ENCODE measurements around the gene ARX.
A peak's percentile ranks its signal among the peaks of the same experiment; 100 is the strongest.

The ARX gene

DNA sequence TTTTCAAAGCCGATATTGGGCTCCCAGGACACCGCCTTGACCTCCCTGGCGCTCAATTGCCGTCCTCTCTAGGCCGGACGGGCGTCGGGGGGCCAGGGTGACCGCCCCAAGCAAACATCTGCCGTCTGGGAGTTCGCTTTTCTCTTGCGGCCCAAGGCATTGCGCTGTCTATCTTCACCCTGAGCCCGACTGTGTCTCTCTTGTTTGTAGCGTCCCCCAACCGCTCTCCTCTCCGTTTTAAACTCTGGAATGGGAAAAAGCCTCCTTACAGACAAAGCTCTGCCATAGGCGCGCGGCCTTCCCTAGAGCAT, 551 bp upstream of the ARX start:
- no peak for DNase-seq

DNA sequence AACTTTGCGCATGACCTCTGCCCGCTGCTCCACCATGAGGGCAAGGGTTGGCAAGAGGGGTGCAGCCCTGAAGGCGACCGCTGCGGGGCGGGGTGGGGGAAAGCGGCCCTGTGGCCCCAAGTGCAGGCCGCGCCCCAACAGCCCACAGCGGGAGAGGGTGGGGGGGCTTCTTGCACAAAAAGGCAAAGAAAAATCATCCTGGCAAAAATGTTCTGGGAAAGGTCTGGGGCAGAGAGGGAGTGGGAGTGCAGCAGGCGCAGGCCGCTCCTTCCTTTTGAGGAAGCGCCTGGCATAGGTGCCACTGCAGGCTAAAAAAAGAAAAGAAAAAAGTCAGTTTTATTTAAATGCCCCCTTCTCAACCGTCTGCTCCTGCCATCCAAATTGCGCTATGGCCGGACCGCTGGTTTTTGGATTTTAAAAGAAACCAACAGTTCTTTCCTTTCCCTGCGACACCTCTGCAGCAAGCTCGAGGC, 1.4 kb downstream of the ARX start:
- peak; percentile 28 for DNase-seq

DNA sequence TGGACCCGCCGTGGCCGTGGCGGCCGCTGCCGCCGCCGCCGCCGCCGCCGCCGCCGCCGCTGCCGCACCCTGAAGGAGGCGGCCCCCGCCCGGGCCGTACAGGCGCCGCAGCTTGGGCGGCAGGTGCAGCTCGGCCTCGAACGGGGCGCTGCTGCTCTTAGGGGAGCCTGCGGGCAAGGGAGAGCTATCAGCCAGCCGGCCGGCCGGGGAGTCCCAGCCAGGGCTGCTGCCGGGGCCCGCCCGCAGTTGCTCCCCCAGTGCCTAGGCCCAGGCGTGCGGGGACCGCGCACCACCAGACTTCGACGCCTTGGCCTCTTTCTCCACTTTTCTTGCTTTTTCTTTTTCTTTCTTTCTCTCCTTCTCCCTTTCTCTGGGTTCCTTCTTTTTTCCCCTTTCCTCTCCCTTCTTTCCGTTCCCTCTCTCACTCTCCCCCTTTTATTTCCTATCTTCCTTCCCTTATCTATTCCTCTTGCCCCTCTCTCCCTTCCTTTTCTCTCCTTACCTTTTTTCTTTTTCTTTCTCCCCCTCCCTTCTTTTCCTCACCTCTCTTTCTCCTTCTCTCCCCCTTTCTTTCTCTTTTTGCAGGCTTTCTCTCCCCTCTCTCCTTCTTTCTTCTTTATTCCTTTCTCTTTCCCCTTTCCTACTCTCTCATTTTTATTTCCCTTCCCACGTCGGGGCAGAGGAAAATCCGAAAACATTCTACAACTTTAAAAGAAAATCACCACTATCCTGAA, 2.0 kb downstream of the ARX start:
- DNase-seq = peak; percentile 78

DNA sequence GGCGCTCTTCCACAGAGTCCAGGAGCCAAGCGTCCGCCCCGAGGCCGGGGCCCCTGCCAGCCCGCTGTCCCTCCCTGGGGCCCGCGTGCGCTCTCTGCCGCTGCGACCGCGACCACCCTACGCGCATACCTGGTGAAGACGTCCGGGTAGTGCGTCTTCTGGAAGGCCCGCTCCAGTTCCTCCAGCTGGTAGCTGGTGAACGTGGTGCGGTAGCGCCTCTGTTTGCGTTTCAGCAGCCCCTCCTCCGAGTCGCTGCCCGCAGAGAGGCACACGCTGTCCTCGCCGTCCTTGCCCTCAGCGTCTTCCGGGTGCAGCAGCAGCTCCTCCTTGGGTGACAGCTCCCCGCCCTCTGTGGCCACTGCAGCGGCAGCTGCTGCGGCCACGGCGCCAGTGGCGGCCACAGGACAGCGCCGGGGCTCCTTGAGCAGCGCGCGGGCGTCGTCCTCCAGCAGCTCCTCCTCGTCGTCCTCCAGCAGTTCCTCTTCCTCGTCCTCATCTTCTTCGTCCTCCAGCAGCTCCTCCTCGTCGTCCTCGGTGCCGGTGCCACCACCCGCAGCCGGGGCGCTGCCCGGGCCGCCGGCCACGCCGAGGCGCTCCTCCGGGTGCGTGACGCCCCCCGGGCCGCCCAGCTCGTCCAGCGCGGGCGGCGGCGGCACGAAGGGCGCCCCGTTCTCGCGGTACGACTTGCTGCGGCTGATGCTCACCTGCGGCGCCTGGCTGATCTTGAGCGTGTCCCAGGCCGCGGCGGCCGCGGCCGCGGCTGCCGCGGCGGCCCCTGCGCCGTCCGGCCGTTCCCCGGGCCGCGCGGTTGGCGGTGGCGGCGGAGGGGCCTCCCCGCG, 2.8 kb downstream of the ARX start:
- DNase-seq = peak; percentile 61

DNA sequence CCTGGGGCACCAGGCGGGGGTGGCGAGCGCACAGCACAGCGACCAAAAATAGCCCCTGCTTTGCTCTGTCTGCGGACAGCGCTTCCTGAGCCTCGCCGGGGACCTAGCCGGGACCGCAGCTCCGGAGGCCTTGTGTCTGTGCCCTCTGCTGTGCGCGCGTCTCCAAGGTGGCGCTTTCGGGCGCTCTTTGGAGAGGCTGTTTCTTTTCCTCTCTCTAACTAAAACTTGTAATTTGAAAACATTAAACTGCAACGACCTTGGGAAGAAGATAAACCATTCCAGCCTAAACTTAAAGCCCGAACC, 3.4 kb downstream of the ARX start:
- DNase-seq = no peak

DNA sequence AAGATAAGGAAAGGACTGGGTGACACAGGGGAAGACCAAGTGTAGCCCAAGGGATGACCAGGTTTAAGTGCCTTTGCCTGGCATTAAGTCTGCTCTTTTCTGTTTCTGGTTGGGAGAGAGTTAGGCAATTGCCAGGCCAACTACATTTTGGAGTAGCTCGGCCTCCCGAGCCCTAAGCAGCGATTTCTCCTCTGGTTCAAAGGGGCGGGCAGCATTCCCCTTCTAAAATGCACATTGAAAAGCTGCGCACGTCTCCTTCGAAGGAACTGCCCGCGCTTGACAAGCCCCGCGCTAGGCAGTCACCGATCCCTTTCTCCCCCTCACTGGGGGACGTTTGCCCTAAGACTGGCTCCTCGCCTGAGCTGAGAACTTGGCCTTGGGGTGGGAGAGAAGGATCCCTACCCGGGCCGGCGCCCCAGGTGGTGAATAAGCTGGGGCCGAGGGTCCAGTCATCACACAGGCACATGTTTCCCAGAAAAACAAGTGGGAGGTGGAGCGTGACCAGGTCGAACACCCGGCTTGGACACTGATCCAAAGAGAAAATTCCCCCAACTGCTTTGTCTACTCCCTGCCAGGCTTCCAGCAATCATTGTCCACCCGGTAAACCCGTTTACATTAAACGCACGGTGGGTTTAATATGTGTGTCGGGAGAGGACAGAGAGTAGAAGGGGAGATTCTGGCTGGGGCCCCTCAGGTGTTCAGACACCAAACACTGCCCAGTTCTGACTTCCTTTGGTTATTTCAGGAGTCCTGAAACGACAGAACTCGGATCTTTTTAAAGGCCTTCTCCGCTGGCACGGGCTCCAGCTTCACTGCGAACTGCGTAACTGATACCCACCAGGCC, 4.0 kb downstream of the ARX start:
- DNase-seq = no peak

DNA sequence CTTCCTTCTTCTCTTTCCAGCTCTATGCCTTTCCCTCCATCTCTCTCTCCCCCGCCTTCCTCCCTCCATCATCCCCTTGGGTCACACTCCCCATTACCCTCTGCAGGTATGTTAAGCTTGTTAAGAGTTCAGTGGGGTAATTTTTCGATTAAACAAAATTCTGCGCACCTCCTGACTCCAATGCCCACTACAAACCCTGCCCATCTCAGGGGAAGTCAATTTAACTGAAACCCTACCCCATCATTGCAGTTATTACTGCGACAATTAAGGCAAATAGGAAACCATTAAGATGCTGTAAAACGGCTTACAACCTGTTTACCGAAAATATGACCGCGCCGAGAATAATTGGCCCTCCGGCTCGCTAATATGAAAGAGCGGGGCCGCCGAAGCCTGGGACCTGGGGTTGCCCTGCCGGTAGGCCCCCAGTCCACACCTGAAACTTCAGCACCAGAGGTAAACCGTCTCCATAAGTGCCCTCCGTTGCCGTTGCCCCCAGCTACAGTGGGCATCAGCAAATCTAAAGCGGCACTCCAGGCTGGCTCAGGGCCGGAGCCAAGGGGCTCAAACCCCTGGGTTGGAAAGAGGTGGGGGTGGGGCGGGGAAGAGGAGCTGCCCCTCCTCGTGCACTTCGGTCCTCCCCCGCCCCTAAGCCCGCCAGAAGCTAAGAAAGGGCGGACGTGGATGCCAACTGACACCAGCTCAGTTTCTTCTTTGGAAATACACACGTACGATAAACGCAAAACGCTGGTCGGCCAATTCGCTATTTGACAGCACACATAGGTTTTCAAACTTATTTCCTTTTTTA, 4.8 kb downstream of the ARX start:
- no peak for DNase-seq

DNA sequence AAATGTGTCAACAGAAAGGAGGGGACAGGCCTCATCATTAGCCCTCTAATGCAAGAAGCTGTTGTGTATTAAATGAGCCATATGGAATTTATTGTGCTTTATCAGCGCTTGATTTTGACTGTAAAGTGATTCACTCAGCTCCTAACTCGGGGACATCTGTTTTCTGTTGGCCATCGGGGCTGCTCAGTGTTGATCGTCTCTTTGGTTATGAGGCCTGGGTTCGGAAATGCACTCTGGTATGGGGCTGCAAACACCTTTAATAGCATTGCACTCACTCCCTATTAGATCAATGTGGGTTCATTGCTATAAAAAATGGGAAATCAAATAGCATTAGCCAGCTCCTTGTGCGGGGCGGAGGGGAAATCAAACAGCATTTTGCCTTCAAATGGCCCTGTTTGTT, 6.4 kb downstream of the ARX start:
- no peak for DNase-seq

DNA sequence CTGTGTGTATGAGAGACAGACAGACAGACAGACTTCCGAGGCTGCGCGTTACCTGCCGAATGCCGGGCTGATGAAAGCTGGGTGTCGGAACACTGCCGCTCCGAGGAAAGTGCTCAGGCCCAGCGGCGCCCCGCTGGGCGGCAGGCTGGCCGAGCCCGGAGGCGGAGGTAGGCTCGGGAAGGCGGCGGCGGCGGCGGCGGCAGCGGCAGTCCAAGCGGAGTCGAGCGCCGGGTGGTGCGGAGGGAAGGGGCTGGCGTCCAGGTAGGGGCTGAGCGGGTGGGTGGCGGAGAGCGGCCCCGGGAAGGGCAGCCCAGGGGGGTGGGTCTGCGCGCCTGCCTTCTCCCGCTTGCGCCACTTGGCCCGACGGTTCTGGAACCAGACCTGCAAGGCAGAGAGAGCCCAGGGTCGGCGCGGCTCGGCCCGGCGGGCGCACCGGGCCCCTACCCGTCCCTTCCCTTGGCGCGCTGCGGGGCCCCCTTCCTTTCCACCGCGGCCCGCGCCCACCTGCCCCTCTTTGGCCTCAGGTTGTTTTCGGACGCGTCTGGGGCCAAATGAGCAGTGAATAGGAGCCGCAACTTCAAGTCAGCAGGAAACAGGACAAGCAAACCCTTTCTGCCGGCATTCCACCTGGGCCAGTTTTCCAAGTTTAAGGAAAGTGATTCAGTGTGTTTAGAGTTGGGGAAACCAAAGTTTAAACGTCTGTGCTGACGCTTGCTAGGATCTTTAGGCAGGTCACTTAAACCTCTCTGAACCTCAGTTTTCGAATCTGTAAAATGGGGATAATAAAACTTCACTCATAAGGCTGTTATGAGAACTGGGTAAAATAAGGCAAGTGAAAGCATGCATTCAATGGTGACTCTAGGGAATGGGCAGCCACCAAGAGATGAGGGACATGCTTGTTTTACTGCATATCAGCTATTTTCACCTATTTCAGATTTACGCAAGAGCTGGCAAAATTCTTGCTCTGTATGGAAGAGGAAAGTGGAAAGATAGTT, 8.4 kb downstream of the ARX start:
- no peak for DNase-seq

DNA sequence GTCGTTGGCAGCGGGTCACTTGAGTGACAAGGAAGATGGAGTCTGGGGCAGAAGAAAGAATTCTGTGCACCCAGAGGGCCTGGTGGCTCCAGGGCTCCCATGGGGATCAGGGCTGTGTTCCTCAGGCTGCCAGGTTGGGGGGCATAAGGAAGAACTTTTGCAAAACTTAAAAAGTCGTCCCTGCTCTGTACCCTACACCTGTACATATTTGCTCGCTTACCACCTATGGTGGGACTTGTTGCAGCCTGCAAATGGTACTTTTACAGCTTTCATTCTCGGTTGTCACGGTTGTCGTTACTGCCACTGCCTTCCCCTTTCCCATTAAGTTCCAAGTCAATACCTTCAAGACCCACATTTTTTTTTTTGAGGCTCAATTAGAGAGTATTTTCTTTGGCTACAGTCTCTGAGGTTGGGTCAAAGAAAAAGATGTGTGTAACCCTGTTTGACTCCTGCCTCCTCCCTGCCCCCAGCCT, 9.1 kb downstream of the ARX start:
- no peak for DNase-seq

DNA sequence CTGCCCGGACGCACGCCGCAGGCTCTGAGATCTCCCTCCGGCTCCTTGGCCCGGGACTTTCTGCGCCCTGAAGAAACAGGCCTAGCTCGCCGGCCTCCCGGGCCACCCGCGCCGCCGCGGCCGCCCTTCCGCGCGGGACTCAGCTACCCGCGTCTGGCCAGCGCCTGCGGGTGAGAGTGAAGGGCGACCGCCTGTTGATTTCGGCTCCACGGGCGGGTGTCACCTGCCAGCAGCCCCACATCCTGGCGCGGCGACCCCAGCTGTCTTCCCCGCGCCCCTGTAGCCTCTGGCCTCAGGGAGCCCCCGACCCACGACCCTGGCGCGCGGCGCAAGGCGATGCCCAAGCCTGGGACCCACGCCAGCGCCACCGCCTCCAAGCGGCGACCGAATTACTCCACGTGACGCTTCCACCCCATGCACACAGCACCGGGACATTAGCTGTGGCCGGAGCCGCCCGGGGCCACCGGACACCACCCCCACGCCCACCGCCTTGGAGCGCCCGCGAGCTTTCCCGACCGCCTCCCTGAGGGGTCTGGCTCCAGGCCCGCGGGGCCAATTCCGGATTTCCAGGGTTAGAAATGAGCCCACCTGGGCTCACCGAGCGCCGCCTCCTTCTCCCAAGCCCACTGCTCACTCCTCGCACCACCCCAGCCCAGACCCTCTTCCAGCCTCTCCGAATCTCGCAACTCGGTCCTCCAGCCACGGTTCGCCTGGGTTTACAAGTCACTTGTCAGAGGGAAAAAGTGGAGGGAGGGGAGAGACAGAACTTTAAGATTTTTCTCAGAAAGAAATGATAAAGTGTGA, 10.2 kb downstream of the ARX start:
- DNase-seq = no peak

DNA sequence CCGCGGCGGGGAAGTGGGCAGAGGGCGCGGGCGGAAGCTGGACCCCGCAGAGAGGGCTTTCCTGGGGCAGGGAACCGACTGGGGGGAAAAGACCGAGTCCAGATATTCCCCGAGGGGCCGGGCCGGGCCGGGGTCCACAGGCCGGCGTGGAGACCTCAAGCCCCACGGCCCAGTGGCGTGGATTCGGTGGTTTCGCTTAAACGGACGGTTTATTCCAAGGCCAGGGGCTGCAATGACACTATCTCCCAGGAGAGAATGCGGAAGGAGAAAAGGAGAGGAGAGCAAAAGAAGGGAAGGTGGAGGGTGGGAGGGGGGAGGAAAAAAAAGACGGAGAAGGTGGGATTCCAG, 10.8 kb downstream of the ARX start:
- no peak for DNase-seq

DNA sequence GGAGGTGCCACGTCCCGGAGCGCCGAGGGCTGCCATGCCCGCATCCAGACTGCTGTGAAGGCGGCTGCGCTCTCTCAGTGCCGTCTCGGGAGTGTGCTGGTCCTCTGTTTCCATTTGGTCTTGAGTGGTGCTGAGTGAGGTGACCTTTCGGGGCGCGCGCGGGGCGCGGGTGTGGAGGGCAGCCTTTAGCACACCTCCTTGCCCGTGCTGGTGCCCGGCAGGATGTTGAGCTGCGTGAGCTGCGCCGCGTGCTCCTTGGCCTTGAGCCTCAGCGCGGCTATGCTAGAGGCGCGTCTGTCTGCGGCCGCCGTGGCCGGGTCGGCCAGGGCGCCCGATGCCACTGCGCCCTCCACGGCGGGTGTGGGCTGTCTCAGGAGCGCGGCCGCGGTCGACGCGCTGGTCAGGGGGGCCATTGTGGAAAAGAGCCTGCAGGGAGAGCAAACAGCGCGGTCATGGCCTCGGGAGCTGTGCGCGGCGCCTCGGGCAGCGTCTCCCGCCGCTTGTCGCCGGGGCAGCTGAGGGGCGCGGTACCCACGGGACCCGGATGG, 11.2 kb downstream of the ARX start:
- DNase-seq = no peak

DNA sequence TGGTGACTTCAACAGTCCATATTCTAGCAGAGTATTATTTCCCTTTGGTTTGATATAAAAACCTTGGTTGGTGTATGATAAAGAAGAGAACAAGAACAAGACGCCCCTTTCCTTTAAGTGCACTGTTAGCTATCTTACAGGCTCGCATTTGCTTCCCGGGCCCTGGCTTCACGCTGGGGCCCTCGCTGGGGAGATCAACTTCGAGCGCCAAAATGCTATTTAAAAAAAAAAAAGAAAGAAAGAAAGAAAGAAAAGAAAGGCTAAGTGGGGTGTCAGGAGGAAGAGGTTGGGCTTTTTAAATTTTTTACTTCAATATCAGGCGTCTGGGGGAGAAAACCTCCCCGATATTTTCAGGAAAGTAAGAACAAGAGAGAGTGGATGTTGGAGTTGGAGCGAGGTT, 11.7 kb downstream of the ARX start:
- DNase-seq = no peak

DNA sequence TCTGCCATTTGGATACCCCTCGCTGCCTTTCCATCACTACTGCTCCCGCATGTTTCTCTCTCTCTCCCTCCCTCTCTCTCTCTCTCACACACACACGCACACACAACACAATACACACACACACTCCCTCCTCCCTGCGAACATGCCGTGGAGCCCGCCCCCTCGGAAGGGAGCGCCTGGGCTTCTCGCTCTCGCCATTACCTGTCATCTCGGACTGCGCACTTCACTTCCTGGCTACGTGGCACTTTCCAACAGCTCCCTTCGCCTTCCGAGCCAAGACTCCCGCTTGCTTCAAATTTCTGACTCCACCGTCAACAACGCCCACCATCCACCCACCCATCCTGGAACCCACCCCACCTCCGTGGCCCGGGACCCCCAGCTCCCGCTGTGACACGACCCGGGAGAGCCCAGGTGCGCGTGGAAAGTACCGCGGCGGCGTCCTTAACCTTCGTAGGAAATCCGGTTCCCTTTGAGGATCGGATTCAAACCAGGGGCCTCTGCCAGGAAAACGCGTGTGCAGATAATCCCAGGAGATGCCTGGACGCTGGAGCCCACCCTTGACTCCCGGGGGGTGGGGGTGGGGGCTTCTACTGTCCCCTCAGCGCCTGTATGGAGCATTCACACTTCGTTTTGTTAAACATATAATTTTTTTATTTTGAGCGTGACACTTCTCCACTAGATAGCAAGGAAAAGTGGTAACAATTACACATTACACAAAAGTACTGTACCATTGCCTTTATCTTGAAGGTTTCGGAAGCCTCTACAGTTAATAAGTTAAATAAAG, 12.5 kb downstream of the ARX start:
- DNase-seq = no peak

DNA sequence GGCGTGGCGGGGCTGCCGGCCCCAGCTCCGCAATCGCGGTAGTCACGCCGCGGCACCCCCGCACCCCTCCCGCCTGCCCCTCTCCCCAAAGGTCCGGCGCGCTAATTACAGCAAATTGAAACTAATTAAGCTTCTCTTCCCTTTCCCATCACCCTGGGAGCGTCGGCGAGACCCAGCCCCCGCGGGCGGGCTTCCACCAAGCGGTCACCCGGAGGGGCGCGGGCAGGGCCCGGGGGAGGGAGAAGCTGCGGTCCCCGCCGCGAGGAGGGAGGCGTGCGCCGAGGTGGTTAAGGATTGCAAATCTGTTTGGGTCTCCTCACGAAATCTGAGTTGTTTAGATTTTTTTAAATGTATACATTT, 13.1 kb downstream of the ARX start:
- DNase-seq = no peak

DNA sequence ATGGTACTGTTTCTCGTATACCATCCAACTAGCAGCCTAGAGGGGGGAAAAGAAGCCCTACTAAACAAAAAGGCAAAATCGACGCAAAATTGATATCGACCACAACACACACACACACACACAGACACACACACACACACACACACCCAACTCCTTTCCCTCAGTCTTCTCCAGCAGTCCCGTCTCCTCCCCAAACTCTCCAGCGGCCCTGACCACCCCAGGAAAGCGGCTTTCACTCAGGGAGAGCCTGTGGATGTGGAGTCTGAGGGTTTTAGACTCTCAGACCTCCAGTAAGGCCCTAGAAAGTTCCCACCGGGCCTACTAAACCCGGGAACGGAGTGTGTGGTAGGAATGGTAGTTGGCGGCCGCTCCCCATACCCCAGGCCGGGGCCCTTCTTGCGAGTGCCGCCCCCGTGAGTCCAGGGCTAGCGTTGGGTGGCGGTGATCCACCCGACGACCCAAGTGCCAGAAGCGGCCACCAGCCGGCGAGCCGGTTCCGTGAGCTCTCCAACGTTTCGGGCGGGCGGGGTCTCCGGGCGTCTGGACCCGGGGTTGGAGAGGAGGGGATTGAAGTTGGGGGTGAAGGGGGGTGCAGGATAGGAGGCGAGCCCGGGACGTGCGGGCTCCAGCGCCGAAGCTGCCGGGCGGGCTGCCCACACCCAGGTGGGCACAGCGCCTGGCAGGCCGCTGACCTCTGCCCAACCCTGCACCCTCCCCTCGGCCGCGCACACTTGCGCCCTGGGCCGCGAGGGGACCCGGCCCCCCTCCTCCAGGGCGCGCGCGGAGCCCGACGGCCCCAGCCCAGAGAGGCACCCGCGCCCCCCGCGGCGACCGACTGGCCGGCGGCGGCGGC, 13.7 kb downstream of the ARX start:
- no peak for DNase-seq

DNA sequence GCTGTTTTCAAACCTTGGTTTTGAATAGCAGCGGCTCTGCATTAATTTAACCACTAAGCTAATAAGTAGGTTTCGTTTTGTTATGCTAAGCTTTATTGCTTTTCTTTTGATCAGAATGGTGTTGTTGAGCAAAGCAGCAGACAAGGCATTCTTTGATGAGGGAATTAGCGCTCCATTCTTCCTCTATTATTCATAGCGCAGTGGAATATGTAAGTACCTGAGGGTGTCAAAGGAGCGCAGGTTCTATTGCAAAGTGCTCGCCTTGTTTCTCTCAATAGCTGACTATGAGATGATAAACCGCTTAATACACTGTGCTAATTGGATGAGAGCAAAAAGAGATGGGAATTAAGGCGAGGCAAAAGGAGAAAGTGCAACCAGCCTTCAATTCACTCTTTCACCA, 16.3 kb downstream of the ARX start:
- DNase-seq = no peak

Data from RPMI8226 (cell line).